Glomerular endothelial cell (primary cell): ENCODE results near the gene ELF1. TPM values are rescaled to one million over a fixed set of nuclear protein-coding genes. Genes with fewer than 3 reads are reported as not detected.
"Not testable (repeated sequence)": the region's sequence is repeated elsewhere in the genome, so short reads cannot be mapped to it uniquely, and the experiment has no call there.

Experiments used
- DNase-seq: peaks from one replicate; pipeline ENCODE4 v3.0.0-alpha.2; 2011; ENCODE audit warnings: low read depth, low spot score; ENCODE audit errors: extremely low read depth
- total RNA-seq: library from RNA; depleted of rRNA; stranded (reverse); fragments of >200 nt; gene quantifications from 2 replicates; pipeline ENCODE4 v1.2.3, GENCODE V29; 2015

ELF1 gene
- total RNA-seq, 1 donor from 2014 or later: 63.6 TPM

DNA sequence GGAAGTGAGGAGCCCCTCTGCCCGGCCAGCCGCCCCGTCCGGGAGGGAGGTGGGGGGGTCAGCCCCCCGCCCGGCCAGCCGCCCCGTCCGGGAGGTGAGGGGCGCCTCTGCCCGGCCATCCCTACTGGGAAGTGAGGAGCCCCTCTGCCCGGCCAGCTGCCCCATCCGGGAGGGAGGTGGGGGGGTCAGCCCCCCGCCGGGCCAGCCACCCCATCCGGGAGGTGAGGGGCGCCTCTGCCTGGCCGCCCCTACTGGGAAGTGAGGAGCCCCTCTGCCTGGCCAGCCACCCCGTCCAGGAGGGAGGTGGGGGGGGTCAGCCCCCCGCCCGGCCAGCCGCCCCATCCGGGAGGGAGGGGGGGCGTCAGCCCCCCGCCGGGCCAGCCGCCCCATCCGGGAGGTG lies 118.5 kb downstream of the ELF1 start:
- not testable (repeated sequence) for DNase-seq

DNA sequence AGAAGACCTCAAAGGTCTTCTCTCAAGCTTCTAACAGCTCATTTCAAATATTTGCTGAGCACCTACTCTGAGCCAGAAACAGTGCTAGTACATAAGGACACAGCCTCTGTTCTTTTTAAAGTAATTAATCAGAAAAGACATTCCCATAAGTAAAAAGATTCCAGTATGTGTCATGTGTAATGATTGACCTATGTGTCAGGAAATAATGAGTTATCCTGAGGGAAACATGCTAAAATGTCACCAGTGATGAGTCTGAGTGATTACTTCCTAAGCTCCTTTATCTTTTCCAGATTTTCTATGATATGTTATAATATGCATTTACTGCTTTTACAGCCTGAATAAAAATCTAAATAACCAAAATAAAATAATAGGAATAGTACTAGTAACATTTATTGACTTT lies 122.1 kb downstream of the ELF1 start:
- DNase-seq: no peak

DNA sequence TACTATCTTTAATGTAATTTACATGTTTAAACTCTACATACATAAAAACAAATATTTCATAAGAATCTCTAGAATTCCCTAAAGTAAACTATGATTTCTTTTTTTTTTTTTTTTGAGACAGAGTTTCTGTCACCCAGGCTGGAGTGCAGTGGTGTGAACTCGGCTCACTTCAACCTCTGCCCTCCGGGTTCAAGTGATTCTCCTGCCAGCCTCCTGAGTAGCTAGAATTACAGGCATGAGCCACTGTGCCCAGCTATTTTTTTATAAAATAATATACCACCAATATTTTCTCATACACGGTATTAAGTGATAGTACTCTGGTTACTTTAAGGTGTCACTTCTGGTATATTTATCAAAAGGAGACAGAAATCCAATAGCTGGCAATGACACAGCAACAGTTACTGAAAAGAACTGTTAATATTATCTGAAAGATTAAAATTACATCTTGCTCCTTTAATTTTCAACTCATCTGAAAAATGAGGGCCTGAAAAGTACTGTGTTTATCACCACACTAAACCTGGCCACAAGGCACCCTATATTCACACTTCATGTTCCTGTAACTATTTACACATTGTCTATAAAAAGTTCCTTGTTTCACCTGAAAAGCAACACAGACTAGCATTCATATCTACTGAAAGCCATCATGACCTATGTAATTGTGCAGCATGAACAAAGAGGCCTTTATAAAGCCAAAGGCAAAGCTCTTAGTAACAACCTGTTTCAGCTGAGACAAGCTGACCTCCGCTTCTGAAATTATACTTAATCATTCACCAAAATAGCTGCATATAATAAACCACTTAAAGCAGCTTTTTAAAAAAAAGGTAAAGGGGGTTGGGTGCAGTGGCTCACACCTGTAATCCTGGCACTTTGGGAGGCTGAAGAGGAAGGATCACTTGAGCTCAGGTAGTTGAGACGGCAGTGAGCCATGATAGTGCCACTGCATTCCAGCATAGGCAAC lies 123.6 kb downstream of the ELF1 start:
- DNase-seq: no peak

DNA sequence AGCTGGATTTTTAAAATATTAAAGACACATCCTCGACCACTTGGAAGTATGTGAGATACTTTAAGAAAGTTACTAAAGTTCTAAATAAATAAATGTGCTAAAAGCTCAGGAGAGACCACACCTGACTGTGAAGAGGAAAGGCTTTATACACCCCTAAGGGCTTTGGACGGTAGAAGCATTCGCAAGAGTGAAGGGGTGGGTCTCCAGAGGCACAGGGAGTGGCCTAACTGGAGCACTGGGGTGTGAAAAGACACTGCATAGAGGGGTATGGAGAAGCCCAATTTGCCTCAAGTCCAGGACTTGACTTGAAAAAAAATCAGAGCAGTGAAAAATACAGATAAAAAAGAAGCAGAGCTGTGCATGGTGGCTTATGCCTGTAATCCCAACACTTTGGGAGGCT lies 125.5 kb downstream of the ELF1 start:
- not testable (repeated sequence) for DNase-seq

DNA sequence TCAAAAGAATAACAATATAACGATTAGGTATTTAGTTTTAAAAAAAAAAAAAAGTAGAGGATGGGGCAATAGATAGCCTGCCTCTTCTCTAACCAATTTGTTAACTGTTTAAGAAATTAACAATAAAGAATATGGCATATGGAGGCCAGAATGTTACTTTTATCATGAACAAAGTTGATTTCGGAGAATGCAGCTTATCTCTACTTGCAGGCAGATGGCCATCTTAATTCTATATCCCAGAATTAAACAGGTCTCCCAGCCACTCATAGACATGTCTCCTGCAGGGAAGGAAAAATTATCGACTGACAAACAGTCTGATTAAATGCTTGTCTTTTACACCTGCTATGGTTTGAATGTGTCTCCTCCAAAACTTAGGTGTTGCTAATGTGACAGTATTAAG lies 133.1 kb downstream of the ELF1 start:
- DNase-seq: no peak

DNA sequence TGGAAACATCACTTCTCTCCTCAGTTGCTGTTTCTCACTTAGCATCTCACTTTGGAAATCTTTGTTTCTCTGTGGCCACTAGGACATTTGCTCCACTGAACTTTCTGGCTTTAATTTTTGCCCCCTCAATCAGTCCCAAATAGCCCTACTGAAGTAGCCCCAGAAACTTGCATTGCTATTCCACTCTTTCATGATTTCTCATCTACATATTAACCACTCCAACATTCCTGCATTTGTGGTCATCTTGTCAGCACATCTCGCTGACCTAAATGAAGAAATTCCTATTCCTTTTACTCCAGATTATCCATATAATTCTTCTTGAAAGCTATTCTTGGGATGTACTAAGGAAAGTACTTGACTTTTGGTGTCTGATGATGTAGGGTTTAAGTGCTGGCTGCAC lies 134.9 kb downstream of the ELF1 start:
- not testable (repeated sequence) for DNase-seq

Other genes with a start within 250 kb of the ELF1 start
- 13.1 and 15.4 TPM in 2 replicates for gene MRPS31, start 248.1 kb downstream of the ELF1 start, total RNA-seq
- gene SLC25A15, start 229.7 kb downstream of the ELF1 start, total RNA-seq: 10.0 and 17.8 TPM in 2 replicates
- gene WBP4, start 42.2 kb upstream of the ELF1 start, total RNA-seq: 6.2 and 8.8 TPM in 2 replicates
- 5.8 and 6.2 TPM in 2 replicates for gene KBTBD6, start 113.5 kb upstream of the ELF1 start, total RNA-seq
- gene KBTBD7, start 175.3 kb upstream of the ELF1 start, total RNA-seq: 3.8 and 4.6 TPM in 2 replicates
- 6.0 and 11.7 TPM in 2 replicates for gene MTRF1, start 244.3 kb upstream of the ELF1 start, total RNA-seq